IPS-18a (cell line): ENCODE measurements around the gene LDB3.

ENCODE experiments used
- H3K27ac ChIP-seq: one replicate; pipeline ENCODE4 v1.5.1; 2013; ENCODE audit warnings: low read length
- H3K27me3 ChIP-seq: one replicate; pipeline ENCODE4 v1.6.1; 2013; ENCODE audit warnings: mild to moderate bottlenecking, low read length; ENCODE audit not compliant: control insufficient read depth, insufficient read depth
- H3K36me3 ChIP-seq: one replicate; pipeline ENCODE4 v1.6.1; 2013; ENCODE audit warnings: low read depth, low read length; ENCODE audit not compliant: control insufficient read depth
- H3K4me1 ChIP-seq: one replicate; pipeline ENCODE4 v1.6.1; 2013; ENCODE audit warnings: low read depth, low read length; ENCODE audit not compliant: control insufficient read depth
- H3K4me3 ChIP-seq: one replicate; pipeline ENCODE4 v1.5.1; 2013; ENCODE audit warnings: low read length
- H3K9ac ChIP-seq: one replicate; pipeline ENCODE4 v1.6.1; 2013; ENCODE audit warnings: mild to moderate bottlenecking, low read length, moderate library complexity
- H3K9me3 ChIP-seq: one replicate; pipeline ENCODE4 v1.6.1; 2013; ENCODE audit warnings: low read depth, low read length; ENCODE audit not compliant: control insufficient read depth

Gene LDB3

DNA sequence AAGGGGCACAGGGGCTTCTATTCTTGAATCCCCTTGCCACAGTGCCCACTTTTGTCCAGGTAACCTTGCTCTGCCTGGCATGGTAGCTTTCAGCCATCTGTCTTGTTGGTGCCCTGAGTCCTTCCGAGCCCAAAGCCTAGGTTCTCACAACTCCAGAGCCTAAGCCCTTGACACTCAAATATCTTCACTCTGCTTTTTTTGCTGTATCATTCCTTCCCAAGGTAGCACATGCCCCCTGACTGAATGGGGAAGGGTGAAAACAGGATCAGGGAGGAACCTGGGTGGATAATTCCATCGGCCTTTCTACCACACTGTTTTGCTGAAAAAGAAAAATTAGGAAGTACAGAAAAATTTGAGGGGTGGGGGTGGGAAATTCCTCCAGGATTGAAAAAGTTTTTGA is 37.6 kb downstream of the LDB3 start:
- Histone ChIP-seq H3K36me3 (no peaks in the 10 kb centered on the region), H3K4me1 (peaks cover 12% of the 10 kb centered on the region), H3K27ac (no peak overlapping the region), H3K4me3 (no peak overlapping the region), H3K27me3 (no peaks in the 10 kb centered on the region), H3K9me3 (no peaks in the 10 kb centered on the region), H3K9ac (no peak overlapping the region)

DNA sequence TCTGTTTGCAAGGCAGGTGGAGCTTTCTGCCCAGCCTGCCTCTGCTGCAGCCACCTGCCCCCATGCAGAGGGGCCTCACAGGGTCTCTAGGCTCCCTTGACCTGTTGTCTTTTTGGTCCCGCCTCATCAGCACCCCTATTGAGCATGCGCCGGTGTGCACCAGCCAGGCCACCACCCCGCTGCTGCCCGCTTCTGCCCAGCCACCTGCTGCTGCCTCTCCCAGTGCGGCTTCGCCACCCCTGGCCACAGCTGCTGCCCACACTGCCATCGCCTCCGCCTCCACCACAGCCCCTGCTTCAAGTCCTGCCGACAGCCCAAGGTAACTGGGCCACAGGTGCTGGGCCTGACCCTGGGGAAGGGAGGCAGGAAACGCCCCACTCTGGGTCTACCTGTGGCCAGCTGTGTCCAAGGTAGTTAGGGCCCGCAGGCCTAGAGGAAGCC is 38.1 kb downstream of the LDB3 start:
- H3K36me3 ChIP-seq: no peaks in the 10 kb centered on the region

DNA sequence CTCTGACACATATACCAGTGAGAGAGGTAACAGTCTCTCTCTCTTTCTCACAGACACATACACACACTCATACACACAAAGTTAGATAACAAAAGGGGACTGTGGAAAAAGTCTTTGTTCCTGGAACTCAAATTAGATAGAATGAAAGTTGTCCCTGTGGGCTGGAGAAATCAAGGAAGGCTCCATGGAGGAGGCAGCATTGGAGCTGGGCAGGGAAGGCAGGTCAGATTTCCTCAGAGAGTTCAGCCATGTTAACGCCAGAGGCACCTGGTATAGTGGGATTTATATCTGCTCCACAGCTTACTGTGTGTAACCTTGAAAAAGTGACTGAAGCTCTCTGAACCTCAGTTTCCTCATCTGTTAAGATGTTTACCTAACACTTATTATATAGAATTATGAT is 38.7 kb downstream of the LDB3 start:
- Histone ChIP-seq H3K27ac (no peak overlapping the region), H3K4me1 (peaks cover 13% of the 10 kb centered on the region), H3K27me3 (no peaks in the 10 kb centered on the region), H3K9ac (no peak overlapping the region), H3K4me3 (no peak overlapping the region), H3K36me3 (no peaks in the 10 kb centered on the region), H3K9me3 (no peaks in the 10 kb centered on the region)

More for the DNA sequence above, 38.1 kb downstream of the LDB3 start:
- Histone ChIP-seq H3K9ac (no peak overlapping the region), H3K4me3 (no peak overlapping the region), H3K27ac (no peak overlapping the region), H3K4me1 (peaks cover 12% of the 10 kb centered on the region), H3K9me3 (no peaks in the 10 kb centered on the region), H3K27me3 (no peaks in the 10 kb centered on the region)

DNA sequence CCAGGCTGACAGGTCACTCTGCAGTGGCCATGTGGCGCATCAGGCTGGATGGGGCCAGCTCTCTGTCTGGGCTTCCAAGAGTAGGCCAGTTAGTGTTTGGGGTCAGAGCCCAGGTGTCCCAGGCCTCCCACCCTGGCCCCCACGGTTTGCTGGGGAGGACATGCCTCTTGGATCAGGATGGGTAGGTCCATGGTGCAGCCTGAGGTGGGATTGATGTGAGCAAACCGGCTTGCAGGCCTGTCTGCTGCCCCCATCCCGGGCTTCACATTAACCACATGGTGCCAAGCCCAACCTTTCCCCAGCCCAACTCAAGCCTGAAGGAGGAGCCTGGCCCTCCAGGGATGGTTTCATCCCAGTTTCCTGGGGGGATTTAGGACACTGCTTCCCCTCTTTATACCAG is 39.2 kb downstream of the LDB3 start:
- H3K36me3 ChIP-seq: no peaks in the 10 kb centered on the region
- H3K27ac ChIP-seq: no peak overlapping the region
- H3K4me3 ChIP-seq: no peak overlapping the region
- peaks cover 17% of the 10 kb centered on the region for H3K4me1 ChIP-seq
- no peaks in the 10 kb centered on the region for H3K9me3 ChIP-seq
- no peaks in the 10 kb centered on the region for H3K27me3 ChIP-seq
- no peak overlapping the region for H3K9ac ChIP-seq

DNA sequence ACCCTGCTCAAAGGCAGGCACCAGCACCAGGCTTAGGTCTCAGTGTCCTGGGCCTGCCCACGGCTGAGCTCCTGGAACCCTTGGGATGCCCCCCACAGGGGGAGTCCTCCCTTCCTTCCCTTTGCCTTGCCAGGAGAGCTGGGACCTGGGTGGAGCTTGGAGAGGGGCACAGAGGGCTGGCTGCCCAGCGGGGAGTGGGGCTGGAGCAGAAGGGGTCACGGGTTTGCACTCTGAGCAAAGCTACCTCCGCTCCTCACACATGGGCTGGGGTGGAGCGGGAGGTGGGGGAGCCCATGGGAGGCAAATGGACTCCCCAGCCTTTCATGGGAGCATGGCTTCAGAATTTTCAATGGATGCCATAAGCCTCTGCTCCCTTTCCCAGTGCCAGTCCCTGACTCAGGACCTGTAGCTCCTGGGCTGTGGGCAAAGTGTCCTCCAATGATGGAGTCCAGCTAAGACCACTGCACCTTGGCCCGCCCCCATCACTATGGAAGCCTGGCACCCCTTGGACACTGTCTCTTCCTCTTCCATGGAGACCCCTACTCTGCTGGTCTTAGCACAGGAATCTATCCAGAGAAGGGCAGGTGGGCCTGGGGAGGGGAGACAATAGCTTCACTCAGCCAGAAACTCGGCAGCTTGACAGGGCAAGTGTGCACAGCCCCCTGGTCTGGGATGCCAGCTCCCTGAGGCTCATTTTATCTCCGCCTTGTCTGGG is 39.9 kb downstream of the LDB3 start:
- Histone ChIP-seq H3K36me3 (no peaks in the 10 kb centered on the region), H3K27ac (no peak overlapping the region), H3K4me3 (no peak overlapping the region), H3K9ac (no peak overlapping the region), H3K4me1 (peaks cover 17% of the 10 kb centered on the region), H3K9me3 (no peaks in the 10 kb centered on the region), H3K27me3 (no peaks in the 10 kb centered on the region)

DNA sequence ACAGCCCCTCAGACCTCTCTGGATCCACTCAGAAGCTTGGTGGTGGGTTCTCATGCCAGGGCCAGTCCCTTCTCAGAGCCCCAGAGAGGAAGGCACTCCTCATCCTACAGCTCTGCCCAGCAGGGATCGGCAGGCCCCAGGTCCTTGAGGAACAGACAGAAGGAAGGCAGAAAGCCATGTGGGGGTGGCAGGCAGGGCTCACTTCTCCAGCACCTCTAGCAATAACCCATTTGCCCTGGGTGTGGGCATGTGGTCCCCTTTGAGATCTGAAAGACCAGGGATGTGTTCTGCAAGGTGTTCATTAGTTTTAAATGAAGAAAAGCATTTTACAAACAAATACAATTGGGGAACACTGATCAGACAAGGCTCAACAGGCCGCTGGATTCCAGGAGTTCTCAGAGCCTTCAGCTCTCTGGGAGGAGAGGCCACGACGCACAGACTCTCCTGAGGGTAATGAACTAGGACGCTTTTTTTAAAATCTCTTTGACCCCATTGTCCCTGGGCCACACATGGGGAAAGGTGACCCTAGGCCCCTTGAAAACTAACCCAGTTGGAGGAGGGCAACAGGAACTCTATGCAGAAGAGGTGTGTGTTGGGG is 40.6 kb downstream of the LDB3 start:
- Histone ChIP-seq H3K9me3 (no peaks in the 10 kb centered on the region), H3K36me3 (no peaks in the 10 kb centered on the region), H3K27me3 (no peaks in the 10 kb centered on the region), H3K27ac (no peak overlapping the region), H3K4me3 (no peak overlapping the region), H3K4me1 (peaks cover 17% of the 10 kb centered on the region), H3K9ac (no peak overlapping the region)

DNA sequence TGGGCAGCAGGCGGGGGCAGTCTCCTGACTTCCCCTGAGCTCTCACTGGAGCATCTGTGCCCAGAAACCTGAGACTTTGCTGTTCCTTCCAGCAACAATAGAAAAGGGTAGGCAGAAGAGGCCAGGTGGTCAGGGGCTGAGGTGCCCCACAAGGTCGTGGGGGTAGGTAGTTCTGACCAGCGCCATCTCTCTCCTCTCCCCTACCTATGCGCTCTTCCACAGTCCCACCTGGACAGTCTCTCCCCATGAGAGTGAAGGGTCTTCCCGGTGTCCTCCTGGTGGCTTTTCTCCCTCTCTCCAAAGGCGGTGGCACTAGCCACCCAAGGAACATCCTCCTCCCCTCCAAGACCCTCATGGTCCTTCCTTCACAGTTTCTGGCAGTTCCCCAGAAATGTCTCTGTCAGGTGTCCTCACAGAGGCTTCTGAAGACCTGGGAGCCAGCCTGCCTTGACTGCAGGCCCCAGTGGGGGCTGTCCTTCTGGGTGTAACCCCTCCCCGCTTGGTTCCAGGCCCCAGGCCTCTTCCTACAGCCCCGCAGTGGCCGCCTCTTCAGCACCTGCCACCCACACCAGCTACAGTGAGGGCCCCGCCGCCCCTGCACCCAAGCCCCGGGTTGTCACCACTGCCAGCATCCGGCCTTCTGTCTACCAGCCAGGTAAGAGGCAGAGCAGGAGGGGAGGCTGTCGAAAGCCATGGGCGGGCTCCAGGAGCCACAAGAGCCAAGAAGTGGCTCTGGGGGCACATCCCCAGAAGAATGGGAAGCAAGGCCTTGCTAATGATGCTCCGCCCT is 41.3 kb downstream of the LDB3 start:
- H3K9me3 ChIP-seq: no peaks in the 10 kb centered on the region
- H3K27me3 ChIP-seq: no peaks in the 10 kb centered on the region
- H3K9ac ChIP-seq: no peak overlapping the region
- no peak overlapping the region for H3K4me3 ChIP-seq
- H3K4me1 ChIP-seq: peaks cover 17% of the 10 kb centered on the region
- H3K27ac ChIP-seq: no peak overlapping the region
- H3K36me3 ChIP-seq: no peaks in the 10 kb centered on the region

DNA sequence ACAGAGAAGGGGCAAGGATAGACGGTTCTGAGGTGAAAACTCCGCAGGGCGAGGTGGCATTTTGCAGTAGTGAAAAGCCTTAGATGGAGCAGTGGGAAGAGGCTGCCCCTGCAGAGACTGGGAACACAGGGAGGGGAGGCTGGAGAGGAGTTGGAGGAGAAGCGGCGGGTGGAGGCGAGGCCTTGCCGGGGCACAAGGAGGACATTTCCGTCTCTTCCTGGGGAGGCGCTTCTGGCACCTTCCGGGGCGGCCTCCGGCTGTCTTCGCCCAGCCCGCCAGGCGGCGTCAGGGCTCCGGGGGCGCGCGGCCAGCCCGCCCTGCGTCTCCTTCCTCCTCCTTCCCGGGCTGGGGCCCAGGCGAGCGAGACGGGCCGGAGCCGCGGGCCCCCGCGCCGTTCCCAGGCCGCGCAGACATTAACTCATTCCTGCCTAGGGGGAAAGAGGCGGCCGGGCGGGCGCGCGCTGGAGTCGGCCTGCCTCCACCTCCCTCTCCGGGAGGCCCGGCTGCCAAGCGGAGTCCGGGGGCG is 42.7 kb downstream of the LDB3 start:
- H3K4me1 ChIP-seq: peaks cover 13% of the 10 kb centered on the region
- no peak overlapping the region for H3K9ac ChIP-seq
- peak overlapping the region; percentile 69 for H3K4me3 ChIP-seq
- H3K9me3 ChIP-seq: no peaks in the 10 kb centered on the region
- H3K27me3 ChIP-seq: no peaks in the 10 kb centered on the region
- H3K36me3 ChIP-seq: no peaks in the 10 kb centered on the region
- H3K27ac ChIP-seq: no peak overlapping the region

DNA sequence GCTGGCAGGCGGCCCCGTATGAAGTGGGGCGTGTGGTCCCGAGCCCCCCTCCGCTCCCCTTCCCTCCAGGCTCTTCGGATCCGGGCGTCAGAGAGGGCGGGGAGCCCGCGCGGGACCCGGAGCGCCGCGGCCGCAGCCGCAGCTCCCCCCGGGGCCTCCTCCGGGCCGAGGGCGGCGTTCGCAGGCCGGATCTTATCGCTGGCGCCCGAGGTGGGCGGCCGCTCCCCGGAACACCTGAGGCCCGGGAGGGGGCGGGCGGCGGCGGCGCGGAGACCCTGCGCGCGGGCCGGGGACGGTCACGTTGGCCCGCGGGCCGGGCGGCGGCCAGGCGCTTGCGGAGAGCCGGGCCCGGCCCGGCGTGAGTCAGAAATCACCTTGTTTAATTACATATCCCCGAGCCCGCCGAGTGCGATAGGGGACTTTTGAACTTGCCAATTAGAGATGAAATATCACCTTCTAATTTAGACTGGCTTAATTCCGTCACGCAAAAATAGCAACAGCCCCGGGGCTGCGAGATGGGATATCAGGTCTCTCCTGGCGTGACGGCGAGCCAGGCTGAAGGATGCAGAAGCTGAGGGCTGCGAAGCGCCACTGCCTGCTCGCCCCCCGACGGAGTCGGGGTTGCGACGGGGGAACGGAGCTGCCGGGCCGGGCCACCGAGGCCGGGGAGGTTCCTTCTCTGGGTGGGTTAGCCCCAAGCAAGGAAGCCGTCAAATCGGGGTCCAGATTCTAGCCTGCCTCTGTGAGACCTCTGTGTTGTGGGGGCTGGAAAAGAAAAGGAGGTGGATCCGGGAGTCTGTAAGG is 43.4 kb downstream of the LDB3 start:
- Histone ChIP-seq H3K27ac (no peak overlapping the region), H3K4me1 (peaks cover 12% of the 10 kb centered on the region), H3K27me3 (no peaks in the 10 kb centered on the region), H3K9me3 (no peaks in the 10 kb centered on the region), H3K36me3 (no peaks in the 10 kb centered on the region), H3K9ac (peak overlapping the region; percentile 57), H3K4me3 (peak overlapping the region; percentile 69)

DNA sequence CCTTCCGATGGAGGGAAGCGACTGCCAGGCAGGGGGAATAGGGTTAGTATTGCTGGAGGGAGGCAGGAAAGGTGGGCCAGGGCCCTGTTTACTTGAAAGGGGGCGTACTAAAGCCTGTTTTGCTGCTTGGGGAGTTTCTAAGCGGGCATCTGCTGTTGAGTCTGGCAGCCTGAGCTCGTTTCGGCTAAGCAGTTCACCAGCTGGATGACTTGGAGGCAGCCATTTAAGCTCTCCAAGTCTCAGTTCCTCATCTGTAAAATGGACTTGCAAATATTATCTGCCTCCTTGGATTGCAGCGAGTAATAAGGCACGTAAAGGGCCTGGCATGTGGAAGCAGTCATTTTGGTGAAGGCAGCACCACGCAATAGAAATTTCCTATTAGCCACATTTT is 44.0 kb downstream of the LDB3 start:
- no peaks in the 10 kb centered on the region for H3K36me3 ChIP-seq
- H3K4me1 ChIP-seq: peaks cover 12% of the 10 kb centered on the region
- no peak overlapping the region for H3K27ac ChIP-seq

More for the DNA sequence above, 44.0 kb downstream of the LDB3 start:
- H3K27me3 ChIP-seq: no peaks in the 10 kb centered on the region
- peak overlapping the region; percentile 57 for H3K9ac ChIP-seq
- no peaks in the 10 kb centered on the region for H3K9me3 ChIP-seq
- H3K4me3 ChIP-seq: peak overlapping the region; percentile 69
